Nephron progenitor cell (in vitro differentiated cells): Measurements from ENCODE around the gene POMT1.

ENCODE experiments used
- DNase-seq: peaks from one replicate; pipeline ENCODE4 v3.0.0; 2021
- H3K27ac Mint-ChIP-seq: 2 replicates; pipeline ENCODE4 v1.8.0; 2021; ENCODE audit warnings: mild to moderate bottlenecking, moderate library complexity, mixed read lengths
- H3K27me3 Mint-ChIP-seq: 2 replicates; pipeline ENCODE4 v1.8.0; 2021; ENCODE audit warnings: mild to moderate bottlenecking, low read depth, mixed read lengths; ENCODE audit not compliant: poor library complexity
- H3K36me3 Mint-ChIP-seq: 2 replicates; pipeline ENCODE4 v1.8.0; 2021; ENCODE audit warnings: low read depth, mixed read lengths
- H3K4me1 Mint-ChIP-seq: 2 replicates; pipeline ENCODE4 v1.8.0; 2021; ENCODE audit warnings: mixed read lengths
- H3K4me3 Mint-ChIP-seq: 2 replicates; pipeline ENCODE4 v1.8.0; 2021; ENCODE audit warnings: mild to moderate bottlenecking, moderate library complexity, mixed read lengths
- H3K9me3 Mint-ChIP-seq: 2 replicates; pipeline ENCODE4 v1.8.0; 2021; ENCODE audit warnings: mild to moderate bottlenecking, moderate library complexity, mixed read lengths
- CTCF ChIP-seq: fragments of 200-600 bp; sonication (generic); IDR thresholded peaks from 2 replicates; pipeline ENCODE4 v1.5.0; 2021; ENCODE audit warnings: antibody characterized with exemption

The POMT1 gene

DNA sequence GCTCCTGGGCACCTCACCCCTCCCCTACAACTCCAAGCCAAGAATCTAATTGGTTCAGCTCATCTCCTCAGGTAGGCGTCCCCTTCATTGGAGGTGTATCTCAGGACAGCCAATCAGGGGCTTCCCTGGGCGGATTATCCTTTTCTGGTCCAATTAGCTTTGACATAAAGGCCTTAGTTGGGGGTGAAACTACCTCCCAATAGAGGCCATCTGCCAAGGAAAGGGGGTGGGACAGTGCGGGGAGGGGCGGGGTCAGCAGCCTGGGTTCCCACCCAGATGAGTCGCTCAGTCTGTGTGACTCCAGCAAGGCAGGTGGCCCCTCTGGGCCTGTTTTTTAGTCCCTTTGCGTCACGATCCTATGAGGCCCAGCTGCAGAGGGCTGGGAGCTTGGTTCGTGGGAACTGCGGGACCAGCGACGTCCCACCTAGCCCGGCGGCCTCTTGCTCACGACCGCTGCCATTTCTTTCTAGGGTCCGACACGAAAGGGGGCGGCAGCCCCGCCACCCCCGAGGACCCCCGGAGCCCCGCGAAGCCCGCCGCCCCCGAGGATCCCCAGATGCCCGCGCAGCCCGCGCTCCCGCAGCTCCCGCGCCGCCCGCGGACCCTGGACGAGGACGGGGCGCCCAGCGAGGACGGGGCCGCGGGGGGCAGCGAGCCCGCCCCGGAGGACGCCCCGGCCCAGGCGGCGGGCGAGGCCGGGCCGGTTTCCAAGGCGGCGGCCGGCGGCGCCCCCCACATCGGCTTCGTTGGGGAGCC lies 51.5 kb downstream of the POMT1 start:
- H3K27me3 Mint-ChIP-seq: peaks cover 55% of the 10 kb centered on the region
- no peak for DNase-seq
- peaks cover 5% of the 10 kb centered on the region for H3K36me3 Mint-ChIP-seq
- peaks cover 32% of the 10 kb centered on the region for H3K9me3 Mint-ChIP-seq
- H3K4me3 Mint-ChIP-seq: peak overlapping the region; percentile 25
- no peak for TF ChIP-seq CTCF
- H3K27ac Mint-ChIP-seq: no peak overlapping the region
- H3K4me1 Mint-ChIP-seq: peaks cover 8% of the 10 kb centered on the region

GRCh38 chr9:131554843-131555351 lies 52.2 kb downstream of the POMT1 start:
- Mint-ChIP-seq H3K4me1 (peaks cover 8% of the 10 kb centered on the region), H3K36me3 (peaks cover 7% of the 10 kb centered on the region), H3K27ac (no peak overlapping the region), H3K9me3 (peaks cover 31% of the 10 kb centered on the region), H3K4me3 (peak overlapping the region; percentile 54), H3K27me3 (peaks cover 55% of the 10 kb centered on the region)
- DNase-seq: peak; percentile 55
- no peak for TF ChIP-seq CTCF

- no peak overlapping the region for H3K4me3 Mint-ChIP-seq
- peaks cover 33% of the 10 kb centered on the region for H3K9me3 Mint-ChIP-seq
- no peak overlapping the region for H3K27ac Mint-ChIP-seq
- H3K36me3 Mint-ChIP-seq: peaks cover 8% of the 10 kb centered on the region
- no peak for TF ChIP-seq CTCF
- peaks cover 8% of the 10 kb centered on the region for H3K4me1 Mint-ChIP-seq
- H3K27me3 Mint-ChIP-seq: peaks cover 55% of the 10 kb centered on the region
- DNase-seq: no peak
Observed at GRCh38 chr9:131555841-131556673, 53.3 kb downstream of the POMT1 start.

DNA sequence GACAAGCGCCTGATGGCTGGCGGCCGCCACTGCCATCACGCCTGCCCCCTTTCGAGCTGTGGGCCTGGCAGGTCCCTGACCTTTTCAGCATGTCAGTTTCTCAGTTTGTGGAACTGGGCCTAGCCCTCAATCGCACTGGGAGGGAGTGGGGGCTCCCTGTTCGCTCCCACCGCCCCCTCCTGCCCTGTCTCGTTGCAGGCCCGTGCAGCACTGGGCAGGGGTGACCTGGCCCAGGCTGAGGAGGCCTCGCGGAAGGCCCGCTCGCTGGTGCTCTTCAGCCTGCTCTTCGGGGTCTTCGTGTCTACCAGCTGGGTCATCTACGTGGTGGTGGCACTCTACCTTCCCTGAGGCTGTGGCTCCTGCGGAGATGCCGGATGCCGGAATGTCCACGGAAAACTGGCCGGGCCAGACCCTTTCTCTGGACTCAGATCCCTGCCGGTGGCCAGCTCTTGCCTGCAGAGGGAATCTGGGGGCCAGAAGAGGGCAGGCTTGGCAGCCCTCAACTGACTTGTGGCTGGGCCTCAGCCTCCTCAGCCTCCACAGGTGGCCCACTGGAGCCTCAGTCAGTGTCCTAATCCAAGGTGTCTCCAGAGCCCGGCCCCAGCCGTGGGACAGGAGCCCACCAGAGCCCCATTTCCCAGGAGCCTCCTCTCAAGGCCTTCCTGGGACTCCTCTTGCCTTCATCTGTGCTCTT lies 55.3 kb downstream of the POMT1 start:
- DNase-seq: no peak
- peaks cover 4% of the 10 kb centered on the region for H3K4me1 Mint-ChIP-seq
- peaks cover 43% of the 10 kb centered on the region for H3K27me3 Mint-ChIP-seq
- H3K27ac Mint-ChIP-seq: no peak overlapping the region
- H3K9me3 Mint-ChIP-seq: peaks cover 44% of the 10 kb centered on the region
- peaks cover 4% of the 10 kb centered on the region for H3K36me3 Mint-ChIP-seq
- H3K4me3 Mint-ChIP-seq: no peak overlapping the region
- no peak for TF ChIP-seq CTCF

DNA sequence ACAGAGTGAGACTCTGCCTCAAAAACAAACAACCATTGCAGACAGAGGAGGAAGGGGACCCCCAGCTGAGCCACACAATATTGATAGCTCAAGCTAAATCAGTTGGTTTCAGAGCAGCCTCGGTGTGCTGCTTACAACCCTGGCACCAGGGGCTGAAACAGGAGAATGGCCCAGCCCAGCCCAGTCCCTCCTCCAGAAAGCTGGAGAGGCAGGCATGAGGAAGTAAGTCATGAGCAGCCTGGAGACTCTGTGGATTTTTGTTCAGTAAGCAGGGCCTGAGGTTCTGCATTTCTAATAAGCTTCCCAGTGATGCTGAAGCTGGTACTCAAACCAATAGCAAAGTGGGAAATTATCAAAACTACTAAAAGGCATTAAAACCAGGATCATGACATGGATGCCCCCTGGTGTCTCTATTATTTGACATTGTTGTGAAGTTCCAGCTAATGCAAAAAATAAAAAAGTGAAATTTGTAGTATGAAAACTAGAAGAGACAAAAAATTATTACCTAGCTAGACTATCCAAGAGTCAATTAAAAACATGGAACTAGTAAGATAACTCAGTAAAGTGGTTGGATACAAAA lies 56.8 kb downstream of the POMT1 start:
- Mint-ChIP-seq H3K9me3 (peaks cover 55% of the 10 kb centered on the region), H3K27ac (no peak overlapping the region), H3K4me3 (no peak overlapping the region), H3K36me3 (peaks cover 4% of the 10 kb centered on the region), H3K4me1 (no peaks in the 10 kb centered on the region), H3K27me3 (peaks cover 29% of the 10 kb centered on the region)
- no peak for DNase-seq
- no peak for TF ChIP-seq CTCF
